ENCODE data around the gene INS. TPM values are rescaled to one million over a fixed set of nuclear protein-coding genes. Genes with fewer than 3 reads are reported as not detected.
A peak's percentile ranks its signal among the peaks of the same experiment; 100 is the strongest.

The INS gene
- total and polyA plus RNA-seq, 10 of the 15 experiments (the other 5 are each of a cell fraction or from before 2014, with no cell fraction given) = not detected

DNA sequence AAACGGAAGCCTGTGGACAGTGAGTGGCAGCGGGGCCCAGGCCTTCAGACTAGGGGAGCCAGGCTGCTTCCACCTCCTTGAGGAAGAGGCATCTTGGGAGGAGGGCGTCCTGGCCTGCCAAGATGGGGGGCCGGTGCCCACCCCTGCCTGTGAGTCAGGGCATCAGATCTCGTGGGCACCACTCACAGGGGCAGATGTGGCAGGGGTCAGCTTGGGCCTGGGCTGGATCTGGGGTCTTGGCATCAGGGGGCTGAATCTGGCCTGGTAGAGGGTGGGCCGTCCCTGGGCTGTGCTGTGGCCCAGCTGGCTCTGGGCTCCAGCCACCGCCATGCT is 34.7 kb upstream of the INS start:
- H4K20me1 ChIP-seq (ENCODE audit: control insufficient read depth, insufficient read depth) = no peaks in the 10 kb centered on the region
- H3K4me3 ChIP-seq = no peak overlapping the region
- H3K36me3 ChIP-seq (ENCODE audit: control insufficient read depth in 2 of 2, insufficient read depth in 2 of 2, low read length in 1 of 2) = no peaks in the 10 kb centered on the region
- no peak overlapping the region for H3K27ac ChIP-seq (ENCODE audit: control insufficient read depth, insufficient read depth)
- no TSS peak for BruUV-seq (replicated peaks)
- ATAC-seq (no peak), FAIRE-seq (no peak), DNase-seq (ENCODE audit: low read depth, low spot score) (no peak)
- no peaks in the 10 kb centered on the region for H3K4me1 ChIP-seq (ENCODE audit: control insufficient read depth, insufficient read depth, low read length)
- in situ Hi-C loops (cut with MboI) = no loop called here
- 4% methylated on average over 7 of the region's 7 CpGs for WGBS (ENCODE audit: insufficient coverage, insufficient replicate concordance, low lambda C conversion rate, missing lambda C conversion rate)
- no peak overlapping the region for H3K4me2 ChIP-seq (ENCODE audit: control insufficient read depth, insufficient read depth)
- no peaks in the 10 kb centered on the region for H3K9me3 ChIP-seq (replicated peaks; ENCODE audit: control insufficient read depth, insufficient read depth, low read length)
- TF ChIP-seq, protein P1, sequence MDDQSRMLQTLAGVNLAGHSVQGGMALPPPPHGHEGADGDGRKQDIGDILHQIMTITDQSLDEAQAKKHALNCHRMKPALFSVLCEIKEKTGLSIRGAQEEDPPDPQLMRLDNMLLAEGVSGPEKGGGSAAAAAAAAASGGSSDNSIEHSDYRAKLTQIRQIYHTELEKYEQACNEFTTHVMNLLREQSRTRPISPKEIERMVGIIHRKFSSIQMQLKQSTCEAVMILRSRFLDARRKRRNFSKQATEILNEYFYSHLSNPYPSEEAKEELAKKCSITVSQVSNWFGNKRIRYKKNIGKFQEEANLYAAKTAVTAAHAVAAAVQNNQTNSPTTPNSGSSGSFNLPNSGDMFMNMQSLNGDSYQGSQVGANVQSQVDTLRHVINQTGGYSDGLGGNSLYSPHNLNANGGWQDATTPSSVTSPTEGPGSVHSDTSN (IDR thresholded peaks at IDR 0.05; ENCODE audit: insufficient replicate concordance, low read depth, low read length) = no peak
- SMC1A ChIA-PET (ENCODE audit: uncharacterized antibody, unreplicated experiment) = no interaction called here
- H3K27me3 ChIP-seq (replicated peaks in 1 of 2; ENCODE audit: control insufficient read depth in 2 of 2, insufficient read depth in 2 of 2, low read length in 1 of 2) = no peaks in the 10 kb centered on the region; a peak in 1 of 4 replicates
- RAD21 ChIA-PET (ENCODE audit: unreplicated experiment) = no interaction called here
- POLR2A ChIA-PET = no interaction called here
- no peaks in the 10 kb centered on the region for H3K79me2 ChIP-seq (ENCODE audit: control insufficient read depth, insufficient read depth, low read length)
- H2AFZ ChIP-seq (ENCODE audit: control insufficient read depth, low read depth, low read length) = no peak overlapping the region
- intact Hi-C loops (cut with micrococcal nuclease; ENCODE audit: unreplicated experiment) = loop anchor here (5.0 to 10.0 kb wide), 2 partner anchors 102 to 339 kb away; no protein-coding TSS in a partner anchor
- CTCF ChIA-PET = interaction anchor here (2.1 kb wide), 1 partner anchor 109 kb away, joined by 5 read pairs; no protein-coding TSS in a partner anchor
- H3K9ac ChIP-seq (ENCODE audit: control insufficient read depth, insufficient read depth, low read length) = no peak overlapping the region

DNA sequence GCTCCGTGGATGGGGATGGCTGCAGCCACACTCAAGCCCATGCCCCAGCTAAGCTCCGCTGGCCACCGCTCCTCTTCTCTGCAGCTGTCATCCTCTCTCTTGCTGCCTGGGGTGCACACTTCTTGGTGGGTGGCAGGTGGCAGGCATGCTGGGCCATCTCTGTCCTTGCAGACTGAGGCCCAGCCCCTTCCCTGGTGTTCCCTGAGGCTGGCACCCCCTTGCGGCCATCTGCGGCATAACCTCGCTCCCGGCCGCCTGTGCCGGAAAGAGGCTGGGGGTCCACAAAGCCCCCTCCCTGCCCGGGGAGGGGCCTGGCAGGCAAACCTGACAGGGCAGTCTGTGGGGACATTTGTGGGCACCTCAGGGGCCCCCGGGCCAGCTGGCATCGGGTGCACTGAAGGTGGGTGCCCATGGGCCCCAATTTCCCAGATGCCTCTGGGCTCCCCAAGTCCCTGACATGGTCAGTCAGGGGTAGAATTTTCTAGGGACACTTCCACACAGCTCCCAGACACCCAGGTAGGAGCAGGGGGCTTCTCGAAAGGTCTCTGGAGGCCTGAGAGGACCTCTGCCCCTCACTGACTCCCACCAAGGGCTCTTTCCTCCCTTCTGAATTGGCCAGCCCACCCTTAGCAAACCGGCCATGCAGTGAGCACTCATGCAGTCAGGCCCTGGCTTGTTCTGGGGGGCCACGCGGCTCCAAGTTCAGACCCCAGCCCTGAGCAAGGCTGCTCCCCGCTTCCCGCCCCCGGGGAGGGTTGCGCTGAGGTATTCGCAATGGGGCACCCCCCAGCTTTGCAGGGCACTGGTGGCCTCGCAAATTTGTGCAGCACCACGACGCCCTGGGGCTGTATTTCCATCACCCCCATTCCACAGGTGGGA is 34.1 kb upstream of the INS start:
- ChIA-PET POLR2A (no interaction called here), SMC1A (ENCODE audit: uncharacterized antibody, unreplicated experiment) (no interaction called here), CTCF (interaction anchor here (0.6 to 2.1 kb wide), 5 partner anchors 33 to 762 kb away, joined by 3 to 8 read pairs (median 3); no protein-coding TSS in a partner anchor), RAD21 (ENCODE audit: unreplicated experiment) (interaction anchor here (1.0 kb wide), 1 partner anchor 158 kb away, joined by 3 read pairs; no protein-coding TSS in a partner anchor)
- Histone ChIP-seq H3K4me2 (ENCODE audit: control insufficient read depth, insufficient read depth) (no peak overlapping the region), H2AFZ (ENCODE audit: control insufficient read depth, low read depth, low read length) (no peak overlapping the region), H3K9ac (ENCODE audit: control insufficient read depth, insufficient read depth, low read length) (no peak overlapping the region), H3K4me3 (no peak overlapping the region), H3K9me3 (replicated peaks; ENCODE audit: control insufficient read depth, insufficient read depth, low read length) (no peaks in the 10 kb centered on the region), H3K27me3 (replicated peaks in 1 of 2; ENCODE audit: control insufficient read depth in 2 of 2, insufficient read depth in 2 of 2, low read length in 1 of 2) (no peaks in the 10 kb centered on the region; a peak in 1 of 4 replicates), H3K79me2 (ENCODE audit: control insufficient read depth, insufficient read depth, low read length) (no peaks in the 10 kb centered on the region), H3K4me1 (ENCODE audit: control insufficient read depth, insufficient read depth, low read length) (no peaks in the 10 kb centered on the region), H3K36me3 (ENCODE audit: control insufficient read depth in 2 of 2, insufficient read depth in 2 of 2, low read length in 1 of 2) (no peaks in the 10 kb centered on the region), H4K20me1 (ENCODE audit: control insufficient read depth, insufficient read depth) (no peaks in the 10 kb centered on the region), H3K27ac (ENCODE audit: control insufficient read depth, insufficient read depth) (no peak overlapping the region)
- BruUV-seq (replicated peaks) = no TSS peak
- intact Hi-C loops (cut with micrococcal nuclease; ENCODE audit: unreplicated experiment) = loop anchor here (5.0 to 10.0 kb wide), 2 partner anchors 102 to 340 kb away; no protein-coding TSS in a partner anchor
- FAIRE-seq (no peak), ATAC-seq (peak; percentile 67), DNase-seq (ENCODE audit: low read depth, low spot score) (no peak)
- peak; percentile 17; the same call in 1 of the 2 replicates for TF ChIP-seq SMC3 (IDR thresholded peaks at IDR 0.05; ENCODE audit: borderline replicate concordance, low read length)
- TF ChIP-seq, protein P2, sequence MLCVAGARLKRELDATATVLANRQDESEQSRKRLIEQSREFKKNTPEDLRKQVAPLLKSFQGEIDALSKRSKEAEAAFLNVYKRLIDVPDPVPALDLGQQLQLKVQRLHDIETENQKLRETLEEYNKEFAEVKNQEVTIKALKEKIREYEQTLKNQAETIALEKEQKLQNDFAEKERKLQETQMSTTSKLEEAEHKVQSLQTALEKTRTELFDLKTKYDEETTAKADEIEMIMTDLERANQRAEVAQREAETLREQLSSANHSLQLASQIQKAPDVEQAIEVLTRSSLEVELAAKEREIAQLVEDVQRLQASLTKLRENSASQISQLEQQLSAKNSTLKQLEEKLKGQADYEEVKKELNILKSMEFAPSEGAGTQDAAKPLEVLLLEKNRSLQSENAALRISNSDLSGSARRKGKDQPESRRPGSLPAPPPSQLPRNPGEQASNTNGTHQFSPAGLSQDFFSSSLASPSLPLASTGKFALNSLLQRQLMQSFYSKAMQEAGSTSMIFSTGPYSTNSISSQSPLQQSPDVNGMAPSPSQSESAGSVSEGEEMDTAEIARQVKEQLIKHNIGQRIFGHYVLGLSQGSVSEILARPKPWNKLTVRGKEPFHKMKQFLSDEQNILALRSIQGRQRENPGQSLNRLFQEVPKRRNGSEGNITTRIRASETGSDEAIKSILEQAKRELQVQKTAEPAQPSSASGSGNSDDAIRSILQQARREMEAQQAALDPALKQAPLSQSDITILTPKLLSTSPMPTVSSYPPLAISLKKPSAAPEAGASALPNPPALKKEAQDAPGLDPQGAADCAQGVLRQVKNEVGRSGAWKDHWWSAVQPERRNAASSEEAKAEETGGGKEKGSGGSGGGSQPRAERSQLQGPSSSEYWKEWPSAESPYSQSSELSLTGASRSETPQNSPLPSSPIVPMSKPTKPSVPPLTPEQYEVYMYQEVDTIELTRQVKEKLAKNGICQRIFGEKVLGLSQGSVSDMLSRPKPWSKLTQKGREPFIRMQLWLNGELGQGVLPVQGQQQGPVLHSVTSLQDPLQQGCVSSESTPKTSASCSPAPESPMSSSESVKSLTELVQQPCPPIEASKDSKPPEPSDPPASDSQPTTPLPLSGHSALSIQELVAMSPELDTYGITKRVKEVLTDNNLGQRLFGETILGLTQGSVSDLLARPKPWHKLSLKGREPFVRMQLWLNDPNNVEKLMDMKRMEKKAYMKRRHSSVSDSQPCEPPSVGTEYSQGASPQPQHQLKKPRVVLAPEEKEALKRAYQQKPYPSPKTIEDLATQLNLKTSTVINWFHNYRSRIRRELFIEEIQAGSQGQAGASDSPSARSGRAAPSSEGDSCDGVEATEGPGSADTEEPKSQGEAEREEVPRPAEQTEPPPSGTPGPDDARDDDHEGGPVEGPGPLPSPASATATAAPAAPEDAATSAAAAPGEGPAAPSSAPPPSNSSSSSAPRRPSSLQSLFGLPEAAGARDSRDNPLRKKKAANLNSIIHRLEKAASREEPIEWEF (IDR thresholded peaks at IDR 0.05; ENCODE audit: insufficient replicate concordance, low read depth, low read length) = no peak
- TF ChIP-seq, protein P3, sequence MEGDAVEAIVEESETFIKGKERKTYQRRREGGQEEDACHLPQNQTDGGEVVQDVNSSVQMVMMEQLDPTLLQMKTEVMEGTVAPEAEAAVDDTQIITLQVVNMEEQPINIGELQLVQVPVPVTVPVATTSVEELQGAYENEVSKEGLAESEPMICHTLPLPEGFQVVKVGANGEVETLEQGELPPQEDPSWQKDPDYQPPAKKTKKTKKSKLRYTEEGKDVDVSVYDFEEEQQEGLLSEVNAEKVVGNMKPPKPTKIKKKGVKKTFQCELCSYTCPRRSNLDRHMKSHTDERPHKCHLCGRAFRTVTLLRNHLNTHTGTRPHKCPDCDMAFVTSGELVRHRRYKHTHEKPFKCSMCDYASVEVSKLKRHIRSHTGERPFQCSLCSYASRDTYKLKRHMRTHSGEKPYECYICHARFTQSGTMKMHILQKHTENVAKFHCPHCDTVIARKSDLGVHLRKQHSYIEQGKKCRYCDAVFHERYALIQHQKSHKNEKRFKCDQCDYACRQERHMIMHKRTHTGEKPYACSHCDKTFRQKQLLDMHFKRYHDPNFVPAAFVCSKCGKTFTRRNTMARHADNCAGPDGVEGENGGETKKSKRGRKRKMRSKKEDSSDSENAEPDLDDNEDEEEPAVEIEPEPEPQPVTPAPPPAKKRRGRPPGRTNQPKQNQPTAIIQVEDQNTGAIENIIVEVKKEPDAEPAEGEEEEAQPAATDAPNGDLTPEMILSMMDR (IDR thresholded peaks at IDR 0.05 in 2 of 3, conservative IDR thresholded peaks at IDR 0.05 in 1 of 3; ENCODE audit: control insufficient read depth in 2 of 3, extremely low read depth in 1 of 3, insufficient read depth in 1 of 3, low read depth in 3 of 3, low read length in 3 of 3) = peak; percentile 52 to 89 (median 86)
- in situ Hi-C loops (cut with MboI) = no loop called here
- 23% methylated on average over 24 of the region's 24 CpGs for WGBS (ENCODE audit: insufficient coverage, insufficient replicate concordance, low lambda C conversion rate, missing lambda C conversion rate)
